Measurements from ENCODE around the gene TNP1.

Gene TNP1

GRCh38 chr2:216839688-216840087 lies 20.2 kb downstream of the TNP1 start:
- no peak for DNase-seq (ENCODE audit: low read depth)

DNA sequence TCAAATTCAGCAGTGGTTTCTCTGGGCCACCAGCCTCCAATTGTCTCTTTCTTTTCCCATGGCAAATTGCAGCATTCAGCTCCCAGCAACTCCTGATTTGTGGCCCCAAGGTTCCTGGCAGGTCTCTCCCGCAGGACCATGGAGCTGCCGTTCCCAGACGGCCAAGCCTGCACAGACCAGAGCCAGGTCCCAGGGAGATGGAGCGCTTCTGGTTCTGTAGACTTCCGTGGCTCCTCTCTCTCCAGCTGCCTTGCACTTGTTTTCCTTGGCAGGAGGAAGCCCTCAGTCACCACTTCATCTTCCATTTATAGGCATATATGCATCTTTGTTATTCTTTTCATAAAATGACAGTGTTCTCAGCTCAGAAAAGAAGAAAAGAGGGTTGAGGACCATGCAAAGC lies 21.7 kb downstream of the TNP1 start:
- no peak for DNase-seq (ENCODE audit: low read depth)

GRCh38 chr2:216837740-216838139 lies 22.1 kb downstream of the TNP1 start:
- DNase-seq (ENCODE audit: low read depth) = no peak

GRCh38 chr2:216833061-216833460 lies 26.8 kb downstream of the TNP1 start:
- no peak for DNase-seq (ENCODE audit: low read depth)

DNA sequence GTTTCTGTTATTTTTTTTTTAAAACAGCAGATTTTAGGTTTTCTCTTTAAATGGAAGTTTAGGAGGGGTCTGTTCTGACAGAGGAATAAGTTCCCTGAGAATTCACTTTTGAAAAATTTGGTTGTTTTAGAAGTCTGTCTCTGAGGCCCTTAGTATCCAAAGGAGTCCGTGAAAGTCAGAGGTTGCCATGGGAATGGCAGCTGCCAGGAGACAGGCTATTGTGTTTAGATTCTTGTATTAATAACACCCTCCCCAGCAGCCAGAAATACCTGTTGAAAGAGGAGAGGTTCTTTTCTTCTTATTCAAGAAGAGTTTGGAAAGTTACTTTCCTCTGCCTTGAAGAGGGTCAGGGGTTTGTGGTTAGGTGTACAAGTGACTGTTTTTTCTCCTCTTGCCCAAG lies 29.5 kb downstream of the TNP1 start:
- no peak for DNase-seq (ENCODE audit: low read depth)

GRCh38 chr2:216829533-216829932 lies 30.3 kb downstream of the TNP1 start:
- DNase-seq (ENCODE audit: low read depth) = no peak

DNA sequence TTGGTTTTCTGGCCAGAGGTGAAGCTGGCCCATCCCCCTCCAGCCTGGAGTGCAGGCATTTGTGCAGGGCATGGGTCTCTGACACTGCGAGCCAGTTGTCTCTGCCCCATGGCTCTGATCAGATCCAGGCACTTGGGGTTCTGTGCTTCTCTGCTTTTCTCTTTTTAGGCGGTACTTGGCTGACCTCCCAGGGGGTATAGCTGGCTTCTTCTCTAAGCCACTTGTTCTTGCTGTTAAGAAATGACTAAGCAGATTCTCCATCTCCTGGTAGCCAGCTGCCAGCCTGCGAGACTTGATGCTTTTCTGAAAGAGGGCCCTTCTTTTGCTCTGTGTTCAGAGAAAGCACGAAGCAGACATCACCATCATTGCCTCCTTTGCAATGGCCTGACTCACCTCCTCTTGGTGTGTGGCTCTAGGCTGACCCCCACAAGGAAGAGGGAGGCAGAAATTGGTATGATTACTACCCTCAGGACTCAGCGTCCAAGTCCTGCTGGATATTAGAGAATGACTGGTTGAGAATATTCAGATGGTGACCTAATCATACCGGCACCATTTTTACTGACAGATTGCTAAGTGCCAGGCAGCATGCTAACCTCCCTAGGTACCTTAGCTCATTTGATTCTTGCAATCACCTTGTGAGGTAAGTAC lies 32.7 kb downstream of the TNP1 start:
- no peak for DNase-seq (ENCODE audit: low read depth)

GRCh38 chr2:216822470-216822869 lies 37.4 kb downstream of the TNP1 start:
- no peak for DNase-seq (ENCODE audit: low read depth)

DNA sequence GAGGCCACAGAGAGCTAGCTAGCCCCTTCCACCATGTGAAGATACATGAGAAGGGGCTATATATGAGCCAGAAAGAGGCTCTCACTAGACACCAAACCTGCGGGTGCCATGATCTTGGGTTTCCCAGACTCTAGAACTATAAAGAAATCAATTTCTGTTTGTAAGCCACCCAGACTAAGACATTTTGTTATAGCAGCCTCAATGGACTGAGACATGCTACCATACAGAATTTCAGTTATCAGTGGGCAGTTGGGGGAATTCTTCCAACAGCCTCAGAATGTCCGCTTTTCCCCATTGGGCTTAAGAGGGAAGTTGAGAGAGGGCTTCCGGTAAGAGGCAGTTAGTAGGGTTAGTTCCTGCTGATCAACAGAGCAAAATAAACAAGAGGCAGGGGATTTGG lies 39.2 kb downstream of the TNP1 start:
- DNase-seq (ENCODE audit: low read depth) = no peak

GRCh38 chr2:216819766-216820165 lies 40.1 kb downstream of the TNP1 start:
- no peak for DNase-seq (ENCODE audit: low read depth)

DNA sequence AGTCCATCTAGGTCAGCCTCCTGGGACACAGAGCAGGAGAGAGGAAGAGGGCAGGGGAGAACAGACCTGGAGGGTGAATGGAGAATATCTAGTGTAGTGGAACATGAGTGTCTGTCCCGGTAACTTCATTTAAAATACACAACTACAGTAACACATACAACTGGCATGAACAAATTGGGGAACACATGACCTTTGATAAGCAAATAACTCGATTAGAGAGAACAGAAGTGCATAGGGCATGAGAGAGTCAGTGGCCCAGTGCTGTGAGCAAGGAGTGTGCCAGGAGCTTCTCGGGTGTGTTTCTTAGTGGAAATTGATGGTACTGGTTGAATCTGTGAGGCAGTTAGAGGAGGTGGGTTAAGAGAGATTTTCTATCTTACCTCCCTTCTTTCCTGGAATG lies 40.8 kb downstream of the TNP1 start:
- no peak for DNase-seq (ENCODE audit: low read depth)

DNA sequence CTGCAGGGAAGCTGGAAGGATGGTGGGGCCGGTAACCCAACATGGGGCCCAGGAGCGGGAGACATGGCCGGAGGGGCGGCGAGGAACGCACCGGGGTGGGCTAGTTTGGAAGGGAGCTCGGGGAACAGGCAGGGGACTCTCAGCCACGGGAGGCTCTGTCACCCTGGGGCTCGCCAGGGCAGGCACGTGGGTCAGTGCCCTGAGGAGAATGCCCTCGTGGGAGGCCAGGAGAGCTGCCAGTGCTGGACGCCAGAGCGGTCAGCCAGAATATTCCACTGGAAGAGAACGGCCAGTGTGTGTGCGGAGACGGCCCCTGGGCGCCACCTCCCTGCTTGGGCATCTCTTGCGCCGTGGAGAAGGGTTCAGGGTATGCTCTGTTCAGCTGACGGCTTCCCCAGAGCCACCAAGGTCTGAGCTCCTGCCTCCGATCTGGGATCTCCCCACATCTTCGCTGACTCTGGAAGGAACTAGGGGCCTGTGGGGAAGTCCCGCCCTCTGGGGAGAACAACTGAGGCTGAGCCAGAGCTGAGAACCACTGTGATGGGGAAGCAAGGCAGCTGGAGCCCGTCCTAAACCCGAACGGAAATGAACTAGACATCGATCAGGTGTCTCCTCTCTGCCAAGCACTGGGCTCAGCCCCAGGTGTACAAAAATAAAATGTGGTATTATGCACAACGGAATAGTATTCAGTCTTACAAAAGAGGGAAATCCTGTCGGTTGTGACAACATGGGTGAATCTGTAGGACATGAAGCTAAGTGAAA lies 49.3 kb downstream of the TNP1 start:
- no peak for DNase-seq (ENCODE audit: low read depth)

Measured in activated T-helper 1 cell treated with Interleukin-2 at 50 U/mL for 16 hours (primary cell).